Body of pancreas (tissue), 4 donors: ENCODE measurements around the gene KCNT2. TPM values are rescaled to one million over a fixed set of nuclear protein-coding genes. Genes with fewer than 3 reads are reported as not detected.

Experiments
- ATAC-seq: fragments of 150-250 bp; one replicate; pipeline ENCODE4 v1.9.1; 2016
- DNase-seq, 4 donors: peaks; one replicate each; pipeline ENCODE4 v3.0.0-alpha.2; 2019
- H3K27ac ChIP-seq, 4 donors: fragments of 200-600 bp; sonication (generic); 1 replicate in 3 of 4; 2 replicates in 1 of 4; pipeline versions ENCODE4 v1.5.1 to v1.6.1; 2016 to 2019; ENCODE audit warnings: mild to moderate bottlenecking in 1 of 4, mixed read lengths in 1 of 4, moderate library complexity in 1 of 4
- H3K27me3 ChIP-seq, 2 donors: fragments of 200-600 bp; sonication (generic); one replicate each; pipeline ENCODE4 v1.6.0; 2016; ENCODE audit warnings: mild to moderate bottlenecking in 1 of 2
- H3K36me3 ChIP-seq, 2 donors: fragments of 200-600 bp; sonication (generic); replicated peaks in 1 of 2; 2 replicates each; pipeline ENCODE4 v1.5.1; 2016; ENCODE audit warnings: low read depth in 2 of 2; ENCODE audit not compliant: insufficient read depth in 1 of 2
- H3K4me1 ChIP-seq: fragments of 200-600 bp; sonication (generic); one replicate; pipeline ENCODE4 v1.6.0; 2016
- H3K4me3 ChIP-seq, 2 donors: fragments of 200-600 bp; sonication (generic); 1 replicate in 1 of 2; 2 replicates in 1 of 2; pipeline ENCODE4 v1.5.1; 2016 to 2019
- H3K9me3 ChIP-seq, 3 donors: fragments of 200-600 bp; sonication (generic); 1 replicate in 2 of 3; 2 replicates in 1 of 3; pipeline ENCODE4 v1.5.1; 2016
- POLR2A ChIP-seq, 3 donors: fragments of 450-650 bp; IDR thresholded peaks; one replicate each; pipeline ENCODE4 v1.6.1; 2016; ENCODE audit warnings: antibody characterized with exemption in 3 of 3, mild to moderate bottlenecking in 2 of 3
- WGBS, 2 donors: methylation state at CpG; one replicate each; pipeline ENCODE4 v1.1.5; 2017; 5-methylcytosine and 5-hydroxymethylcytosine counted together
- intact Hi-C: fragments of 100-400 bp; cut with DNase I; formaldehyde crosslinking; loops from one replicate; pipeline ENCODE4 v1.15.1; 2023
- total RNA-seq, 2 donors: library from RNA; depleted of rRNA; stranded (reverse); fragments of >200 nt; gene quantifications; one replicate each; pipeline ENCODE4 v1.1.0, GENCODE V29; 2016
- TF ChIP-seq, protein P1 (sequence below), 7 experiments: fragments of 450-650 bp in 4 of 7; fragments of 200-600 bp in 3 of 7; sonication (generic) in 3 of 7; IDR thresholded peaks; one replicate each; pipeline ENCODE4 v1.5.1; 2016 to 2019; ENCODE audit warnings: antibody characterized with exemption in 7 of 7

The KCNT2 gene
- total RNA-seq, 2 donors from 2014 or later = 0.78 to 0.99 TPM

DNA sequence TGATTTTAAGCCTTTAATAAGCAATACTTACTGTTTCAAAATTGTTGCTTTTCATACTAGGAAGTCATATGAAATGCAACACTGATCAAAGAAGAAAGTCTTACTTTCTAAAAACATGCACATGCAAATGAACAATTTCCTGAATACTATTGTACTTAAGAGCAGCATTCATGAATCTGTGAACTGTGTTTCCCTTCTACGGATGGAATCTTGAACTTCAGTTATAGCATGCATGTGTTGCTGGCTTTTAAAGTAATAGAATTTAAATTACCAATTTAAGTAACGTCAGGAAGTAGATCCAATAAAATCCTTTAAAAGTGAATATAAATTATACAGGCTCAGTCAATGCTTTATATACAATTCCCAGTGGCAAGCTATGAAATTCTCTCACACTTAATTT lies 348.9 kb downstream of the KCNT2 start:
- DNase-seq (no peak), ATAC-seq (no peak)
- WGBS, 2 donors = 39 to 42% methylated on average over 2 of the region's 2 CpGs
- no peak overlapping the region for H3K4me3 ChIP-seq
- no peaks in the 10 kb centered on the region for H3K9me3 ChIP-seq
- H3K4me1 ChIP-seq = no peaks in the 10 kb centered on the region
- no peaks in the 10 kb centered on the region for H3K27me3 ChIP-seq
- no peak overlapping the region for H3K27ac ChIP-seq
- intact Hi-C loops = no loop called here
- TF ChIP-seq POLR2A (IDR thresholded peaks at IDR 0.05) = no peak
- TF ChIP-seq, protein P1, sequence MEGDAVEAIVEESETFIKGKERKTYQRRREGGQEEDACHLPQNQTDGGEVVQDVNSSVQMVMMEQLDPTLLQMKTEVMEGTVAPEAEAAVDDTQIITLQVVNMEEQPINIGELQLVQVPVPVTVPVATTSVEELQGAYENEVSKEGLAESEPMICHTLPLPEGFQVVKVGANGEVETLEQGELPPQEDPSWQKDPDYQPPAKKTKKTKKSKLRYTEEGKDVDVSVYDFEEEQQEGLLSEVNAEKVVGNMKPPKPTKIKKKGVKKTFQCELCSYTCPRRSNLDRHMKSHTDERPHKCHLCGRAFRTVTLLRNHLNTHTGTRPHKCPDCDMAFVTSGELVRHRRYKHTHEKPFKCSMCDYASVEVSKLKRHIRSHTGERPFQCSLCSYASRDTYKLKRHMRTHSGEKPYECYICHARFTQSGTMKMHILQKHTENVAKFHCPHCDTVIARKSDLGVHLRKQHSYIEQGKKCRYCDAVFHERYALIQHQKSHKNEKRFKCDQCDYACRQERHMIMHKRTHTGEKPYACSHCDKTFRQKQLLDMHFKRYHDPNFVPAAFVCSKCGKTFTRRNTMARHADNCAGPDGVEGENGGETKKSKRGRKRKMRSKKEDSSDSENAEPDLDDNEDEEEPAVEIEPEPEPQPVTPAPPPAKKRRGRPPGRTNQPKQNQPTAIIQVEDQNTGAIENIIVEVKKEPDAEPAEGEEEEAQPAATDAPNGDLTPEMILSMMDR (IDR thresholded peaks at IDR 0.05) = no peak
- H3K36me3 ChIP-seq = no peaks in the 10 kb centered on the region

DNA sequence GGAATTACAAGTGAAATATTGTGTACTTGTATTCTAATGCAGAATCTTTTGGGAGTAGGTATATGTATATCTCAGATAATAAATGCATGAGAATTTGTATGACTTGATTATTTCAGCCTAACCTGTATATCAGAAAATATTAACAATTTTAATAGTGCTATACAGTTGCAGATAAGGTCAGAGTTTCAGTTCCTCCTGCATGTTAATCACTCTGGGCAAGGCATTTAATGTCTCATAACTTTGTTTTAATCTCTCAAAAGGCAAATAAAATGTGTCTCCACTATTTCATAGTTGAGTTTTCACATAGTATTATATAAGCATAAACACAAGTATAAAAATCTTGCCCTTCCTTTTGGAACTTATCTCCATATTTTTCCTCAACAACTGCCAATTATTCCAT lies 352.5 kb downstream of the KCNT2 start:
- ATAC-seq (no peak), DNase-seq (no peak)
- no peaks in the 10 kb centered on the region for H3K36me3 ChIP-seq
- H3K27ac ChIP-seq = no peak overlapping the region
- H3K27me3 ChIP-seq = no peaks in the 10 kb centered on the region
- H3K4me1 ChIP-seq = no peaks in the 10 kb centered on the region
- TF ChIP-seq POLR2A (IDR thresholded peaks at IDR 0.05) = no peak
- TF ChIP-seq, protein P1 (IDR thresholded peaks at IDR 0.05) = no peak
- no peak overlapping the region for H3K4me3 ChIP-seq
- no peaks in the 10 kb centered on the region for H3K9me3 ChIP-seq
- intact Hi-C loops = no loop called here

DNA sequence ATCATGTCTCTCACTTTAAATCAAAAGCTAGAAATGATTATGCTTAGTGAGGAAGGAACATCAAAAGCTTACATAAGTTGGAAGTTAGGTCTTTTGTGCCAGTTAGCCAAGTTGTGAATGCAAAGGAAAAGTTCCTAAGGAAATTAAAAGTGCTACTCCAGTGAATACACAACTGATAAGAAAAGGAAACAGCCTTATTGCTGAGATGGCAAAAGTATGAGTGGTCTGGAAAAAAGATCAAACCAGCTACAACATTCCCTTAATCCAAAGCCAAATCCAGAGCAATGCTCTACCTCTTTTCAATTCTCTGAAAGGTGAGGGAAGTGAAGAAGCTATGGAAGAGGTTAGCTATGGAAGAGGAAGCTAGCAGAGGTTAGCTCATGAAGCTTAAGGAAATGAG lies 378.7 kb downstream of the KCNT2 start:
- TF ChIP-seq POLR2A (IDR thresholded peaks at IDR 0.05) = no peak
- TF ChIP-seq, protein P1 (IDR thresholded peaks at IDR 0.05) = no peak
- intact Hi-C loops = no loop called here
- no peaks in the 10 kb centered on the region for H3K4me1 ChIP-seq
- no peaks in the 10 kb centered on the region for H3K27me3 ChIP-seq
- H3K27ac ChIP-seq = no peak overlapping the region
- DNase-seq = no peak
- no peaks in the 10 kb centered on the region for H3K36me3 ChIP-seq
- H3K4me3 ChIP-seq = no peak overlapping the region
- no peak for ATAC-seq
- no peaks in the 10 kb centered on the region for H3K9me3 ChIP-seq

DNA sequence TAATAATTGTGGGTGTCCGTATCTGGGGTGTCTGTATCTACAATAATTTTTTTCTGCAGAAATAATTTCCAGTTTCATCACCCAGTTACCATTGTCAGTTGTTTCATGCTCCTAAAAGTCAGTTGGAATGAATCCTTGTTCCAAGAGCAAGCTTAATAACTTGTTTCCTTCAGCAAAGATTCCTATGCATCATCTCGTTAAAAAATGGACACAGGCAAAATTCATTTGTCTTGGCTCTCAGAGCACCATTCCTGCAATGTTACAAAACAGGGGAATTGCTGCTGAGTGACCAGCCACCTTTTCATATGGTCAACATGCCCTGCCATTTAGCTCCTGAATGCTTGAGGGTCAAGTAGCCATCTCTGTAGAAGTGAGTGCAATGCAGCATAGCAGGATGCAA lies 393.4 kb downstream of the KCNT2 start:
- H3K4me1 ChIP-seq = no peaks in the 10 kb centered on the region
- no peaks in the 10 kb centered on the region for H3K36me3 ChIP-seq
- no peak for TF ChIP-seq POLR2A (IDR thresholded peaks at IDR 0.05)
- TF ChIP-seq, protein P1 (IDR thresholded peaks at IDR 0.05) = no peak
- no peaks in the 10 kb centered on the region for H3K27me3 ChIP-seq
- intact Hi-C loops = no loop called here
- no peak for ATAC-seq
- no peak for DNase-seq
- no peak overlapping the region for H3K27ac ChIP-seq
- 56 to 62% methylated on average over 2 of the region's 2 CpGs for WGBS, 2 donors
- H3K9me3 ChIP-seq = no peaks in the 10 kb centered on the region
- H3K4me3 ChIP-seq = no peak overlapping the region

DNA sequence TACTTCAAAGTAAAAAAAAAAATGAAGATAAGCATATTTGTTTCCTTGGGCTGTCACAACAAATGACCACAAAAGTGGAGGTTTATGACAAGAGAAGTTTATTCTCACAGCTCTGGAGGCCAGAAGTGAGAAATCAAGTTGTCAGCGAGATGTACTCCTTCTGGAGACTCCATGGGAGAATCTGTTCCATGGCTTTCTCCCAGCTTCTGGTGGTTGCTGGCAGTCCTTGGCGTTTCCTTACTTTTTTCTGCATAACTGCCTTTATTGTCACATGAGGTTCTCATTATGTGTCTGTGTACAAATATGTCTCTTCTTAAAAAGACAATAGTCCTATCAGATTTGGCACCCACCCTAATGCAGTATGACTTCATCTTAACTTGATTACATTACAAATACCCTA lies 398.3 kb downstream of the KCNT2 start:
- Histone ChIP-seq H3K9me3 (no peaks in the 10 kb centered on the region), H3K4me1 (no peaks in the 10 kb centered on the region), H3K36me3 (no peaks in the 10 kb centered on the region), H3K4me3 (no peak overlapping the region), H3K27me3 (no peaks in the 10 kb centered on the region), H3K27ac (no peak overlapping the region)
- ATAC-seq (no peak), DNase-seq (no peak)
- 52 to 56% methylated on average over 2 of the region's 2 CpGs for WGBS, 2 donors
- intact Hi-C loops = no loop called here
- no peak for TF ChIP-seq POLR2A (IDR thresholded peaks at IDR 0.05)
- TF ChIP-seq, protein P1 (IDR thresholded peaks at IDR 0.05) = no peak
